Chondrocyte (in vitro differentiated cells): ENCODE measurements around the gene NTSR1. TPM values are rescaled to one million over a fixed set of nuclear protein-coding genes. Genes with fewer than 3 reads are reported as not detected.

Experiments used
- DNase-seq: peaks from one replicate; pipeline ENCODE4 v3.0.0; 2021; ENCODE audit warnings: mixed read lengths, low spot score
- H3K27ac Mint-ChIP-seq: one replicate; pipeline ENCODE4 v1.8.0; 2021; ENCODE audit warnings: mild to moderate bottlenecking, moderate library complexity, mixed read lengths; ENCODE audit not compliant: unreplicated experiment
- H3K27me3 Mint-ChIP-seq: 2 replicates; pipeline ENCODE4 v1.8.0; 2021; ENCODE audit warnings: low read depth, mixed read lengths
- H3K36me3 Mint-ChIP-seq: 2 replicates; pipeline ENCODE4 v1.8.0; 2021; ENCODE audit warnings: low read depth, mixed read lengths
- H3K4me1 Mint-ChIP-seq: 2 replicates; pipeline ENCODE4 v1.8.0; 2021; ENCODE audit warnings: low read depth, mild to moderate bottlenecking, mixed read lengths
- H3K4me3 Mint-ChIP-seq: one replicate; pipeline ENCODE4 v1.8.0; 2021; ENCODE audit warnings: mild to moderate bottlenecking, moderate library complexity, mixed read lengths; ENCODE audit not compliant: unreplicated experiment
- H3K9me3 Mint-ChIP-seq: 2 replicates; pipeline ENCODE4 v1.8.0; 2021; ENCODE audit warnings: low read depth, mixed read lengths
- total RNA-seq: library from RNA; stranded (reverse); gene quantifications from 3 replicates; pipeline ENCODE4 v1.2.1, GENCODE V29; 2021
- TF ChIP-seq, protein P1 (sequence below): fragments of 200-600 bp; sonication (generic); IDR thresholded peaks from 2 replicates; pipeline ENCODE4 v1.5.0; 2021; ENCODE audit warnings: antibody characterized with exemption, mild to moderate bottlenecking, moderate library complexity

NTSR1 gene
- total RNA-seq, 1 donor from 2014 or later = not detected

DNA sequence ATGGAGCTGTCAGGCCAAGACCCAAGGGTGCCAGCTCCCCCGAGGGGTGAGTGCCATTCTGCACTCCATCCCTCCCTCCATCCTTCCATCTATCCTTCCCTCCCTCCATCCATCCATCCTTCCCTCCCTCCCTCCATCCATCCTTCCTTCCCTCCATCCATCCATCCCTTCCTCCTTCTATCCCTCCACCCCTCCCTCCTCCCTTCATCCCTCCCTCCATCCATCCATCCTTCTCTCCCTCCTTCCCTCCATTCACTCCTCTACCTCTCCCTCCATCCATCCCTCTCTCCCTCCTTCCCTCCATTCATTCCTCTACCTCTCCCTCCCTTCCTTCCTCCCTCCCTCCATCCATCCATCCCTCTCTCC lies 46.3 kb downstream of the NTSR1 start:
- H3K4me3 Mint-ChIP-seq = no peak overlapping the region
- no peak for DNase-seq
- no peak overlapping the region for H3K27ac Mint-ChIP-seq
- peaks cover 24% of the 10 kb centered on the region for H3K27me3 Mint-ChIP-seq
- peaks cover 2% of the 10 kb centered on the region for H3K36me3 Mint-ChIP-seq
- H3K9me3 Mint-ChIP-seq = peaks cover 8% of the 10 kb centered on the region
- no peaks in the 10 kb centered on the region for H3K4me1 Mint-ChIP-seq
- TF ChIP-seq, protein P1, sequence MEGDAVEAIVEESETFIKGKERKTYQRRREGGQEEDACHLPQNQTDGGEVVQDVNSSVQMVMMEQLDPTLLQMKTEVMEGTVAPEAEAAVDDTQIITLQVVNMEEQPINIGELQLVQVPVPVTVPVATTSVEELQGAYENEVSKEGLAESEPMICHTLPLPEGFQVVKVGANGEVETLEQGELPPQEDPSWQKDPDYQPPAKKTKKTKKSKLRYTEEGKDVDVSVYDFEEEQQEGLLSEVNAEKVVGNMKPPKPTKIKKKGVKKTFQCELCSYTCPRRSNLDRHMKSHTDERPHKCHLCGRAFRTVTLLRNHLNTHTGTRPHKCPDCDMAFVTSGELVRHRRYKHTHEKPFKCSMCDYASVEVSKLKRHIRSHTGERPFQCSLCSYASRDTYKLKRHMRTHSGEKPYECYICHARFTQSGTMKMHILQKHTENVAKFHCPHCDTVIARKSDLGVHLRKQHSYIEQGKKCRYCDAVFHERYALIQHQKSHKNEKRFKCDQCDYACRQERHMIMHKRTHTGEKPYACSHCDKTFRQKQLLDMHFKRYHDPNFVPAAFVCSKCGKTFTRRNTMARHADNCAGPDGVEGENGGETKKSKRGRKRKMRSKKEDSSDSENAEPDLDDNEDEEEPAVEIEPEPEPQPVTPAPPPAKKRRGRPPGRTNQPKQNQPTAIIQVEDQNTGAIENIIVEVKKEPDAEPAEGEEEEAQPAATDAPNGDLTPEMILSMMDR = no peak

DNA sequence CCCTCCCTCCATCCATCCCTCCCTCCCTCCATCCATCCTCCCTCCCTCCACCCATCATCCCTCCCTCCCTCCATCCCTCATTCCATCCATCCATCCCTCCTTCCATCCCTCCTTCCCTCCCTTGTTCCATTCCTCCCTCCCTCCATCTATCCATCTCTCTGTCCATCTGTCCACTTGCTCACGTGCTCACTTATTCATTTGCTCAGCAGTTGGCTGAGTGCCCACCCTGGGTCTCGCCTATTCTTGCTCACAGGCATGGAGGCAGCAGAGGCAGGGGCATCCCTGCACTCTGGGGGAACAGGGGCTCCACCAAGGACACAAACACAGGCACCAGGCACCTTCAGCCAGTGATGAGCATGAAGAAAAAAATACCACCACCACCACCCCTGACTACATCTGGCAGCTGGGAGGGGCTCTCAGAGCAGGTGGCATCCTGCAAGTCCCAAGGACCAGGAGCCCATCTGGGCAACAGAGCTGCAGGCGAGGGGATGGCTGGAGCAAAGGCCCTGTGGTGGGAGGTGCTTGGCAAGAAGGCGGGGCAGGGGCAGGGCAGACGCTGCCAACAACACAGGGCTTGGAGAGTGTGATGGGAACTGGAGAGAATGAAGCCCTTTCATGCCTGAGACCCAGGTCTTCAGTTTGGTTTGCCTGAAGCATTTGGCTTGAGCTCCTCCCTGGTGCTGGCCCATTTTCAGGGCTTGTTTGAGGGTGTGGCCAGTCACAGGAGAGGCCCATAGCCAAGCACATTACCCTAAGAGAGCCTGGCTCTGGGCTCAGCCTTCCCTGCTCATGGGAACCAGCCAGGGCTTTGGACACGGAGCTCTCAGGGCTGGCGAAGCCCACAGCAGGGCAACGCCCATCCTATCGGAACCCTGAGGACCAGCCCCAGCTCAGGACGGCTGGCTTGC lies 47.4 kb downstream of the NTSR1 start:
- Mint-ChIP-seq H3K9me3 (peaks cover 8% of the 10 kb centered on the region), H3K36me3 (peaks cover 2% of the 10 kb centered on the region), H3K4me3 (no peak overlapping the region), H3K27me3 (peaks cover 25% of the 10 kb centered on the region), H3K27ac (no peak overlapping the region), H3K4me1 (no peaks in the 10 kb centered on the region)
- DNase-seq = peak; percentile 68
- TF ChIP-seq, protein P1 = no peak

DNA sequence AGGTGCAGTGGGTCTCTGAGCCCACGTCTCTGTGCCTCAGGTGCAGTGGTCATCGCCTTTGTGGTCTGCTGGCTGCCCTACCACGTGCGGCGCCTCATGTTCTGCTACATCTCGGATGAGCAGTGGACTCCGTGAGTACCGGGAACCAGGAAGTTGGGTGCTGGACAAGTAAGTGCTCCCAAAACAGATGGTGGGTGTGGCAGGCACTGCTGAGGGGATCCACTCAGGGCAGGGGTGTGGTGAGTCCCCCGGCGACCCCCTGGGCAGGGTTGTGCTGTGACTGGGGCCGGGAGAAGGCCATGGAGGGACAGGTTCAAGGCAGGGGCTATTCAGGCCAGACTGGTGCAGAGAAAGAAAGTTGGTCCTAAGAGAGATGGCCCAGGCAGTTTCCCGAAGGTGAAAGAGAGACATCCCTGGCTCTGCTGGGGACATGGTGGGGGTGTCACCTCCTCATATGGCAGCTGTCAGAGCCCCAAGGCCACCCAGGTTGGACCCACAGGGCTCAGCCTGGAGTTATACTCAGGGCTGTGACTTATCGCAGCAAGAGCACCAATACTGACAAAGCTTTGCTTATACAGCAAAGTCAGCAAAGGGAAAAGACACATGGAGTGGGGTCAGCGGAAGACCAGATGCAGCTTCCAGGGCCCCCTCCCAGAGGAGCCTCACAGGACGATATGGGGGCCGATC lies 49.7 kb downstream of the NTSR1 start:
- TF ChIP-seq, protein P1 = no peak
- peaks cover 8% of the 10 kb centered on the region for H3K9me3 Mint-ChIP-seq
- H3K27ac Mint-ChIP-seq = no peak overlapping the region
- peak; percentile 40 for DNase-seq
- H3K36me3 Mint-ChIP-seq = peaks cover 2% of the 10 kb centered on the region
- H3K4me3 Mint-ChIP-seq = no peak overlapping the region
- H3K4me1 Mint-ChIP-seq = no peaks in the 10 kb centered on the region
- peaks cover 25% of the 10 kb centered on the region for H3K27me3 Mint-ChIP-seq

DNA sequence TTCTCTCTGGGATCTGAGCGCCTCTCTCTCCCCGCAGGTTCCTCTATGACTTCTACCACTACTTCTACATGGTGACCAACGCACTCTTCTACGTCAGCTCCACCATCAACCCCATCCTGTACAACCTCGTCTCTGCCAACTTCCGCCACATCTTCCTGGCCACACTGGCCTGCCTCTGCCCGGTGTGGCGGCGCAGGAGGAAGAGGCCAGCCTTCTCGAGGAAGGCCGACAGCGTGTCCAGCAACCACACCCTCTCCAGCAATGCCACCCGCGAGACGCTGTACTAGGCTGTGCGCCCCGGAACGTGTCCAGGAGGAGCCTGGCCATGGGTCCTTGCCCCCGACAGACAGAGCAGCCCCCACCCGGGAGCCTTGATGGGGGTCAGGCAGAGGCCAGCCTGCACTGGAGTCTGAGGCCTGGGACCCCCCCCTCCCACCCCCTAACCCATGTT lies 51.4 kb downstream of the NTSR1 start:
- Mint-ChIP-seq H3K27ac (no peak overlapping the region), H3K9me3 (peaks cover 8% of the 10 kb centered on the region), H3K36me3 (peaks cover 2% of the 10 kb centered on the region), H3K4me3 (no peak overlapping the region), H3K4me1 (no peaks in the 10 kb centered on the region), H3K27me3 (peaks cover 26% of the 10 kb centered on the region)
- peak; percentile 77 for DNase-seq
- TF ChIP-seq, protein P1 = no peak

DNA sequence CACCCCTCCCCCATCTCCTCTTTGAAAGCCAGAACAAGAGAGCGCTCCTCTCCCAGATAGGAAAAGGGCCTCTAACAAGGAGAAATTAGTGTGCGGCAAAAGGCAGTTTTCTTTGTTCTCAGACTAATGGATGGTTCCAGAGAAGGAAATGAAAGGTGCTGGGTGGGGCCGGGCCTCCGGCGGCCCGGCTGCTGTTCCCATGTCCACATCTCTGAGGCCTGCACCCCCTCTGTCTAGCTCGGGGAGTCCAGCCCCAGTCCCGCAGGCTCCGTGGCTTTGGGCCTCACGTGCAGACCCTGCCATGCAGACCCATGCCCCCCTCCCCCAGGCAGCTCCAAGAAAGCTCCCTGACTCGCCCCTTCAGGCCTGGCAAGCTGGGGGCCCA lies 51.8 kb downstream of the NTSR1 start:
- TF ChIP-seq, protein P1 = no peak
- peaks cover 2% of the 10 kb centered on the region for H3K36me3 Mint-ChIP-seq
- H3K9me3 Mint-ChIP-seq = peaks cover 8% of the 10 kb centered on the region
- H3K4me1 Mint-ChIP-seq = no peaks in the 10 kb centered on the region
- peak; percentile 68 for DNase-seq
- no peak overlapping the region for H3K27ac Mint-ChIP-seq
- no peak overlapping the region for H3K4me3 Mint-ChIP-seq
- peaks cover 29% of the 10 kb centered on the region for H3K27me3 Mint-ChIP-seq
